GM19452 (cell line): ENCODE measurements around the gene CD82.

Experiments used
- ATAC-seq: cut with Tn5 transposase; IDR thresholded peaks from one replicate; pipeline ENCODE4 v1.9.1; 2021; ENCODE audit not compliant: unreplicated experiment

Gene CD82

GRCh38 chr11:44597358-44598012 lies 32.0 kb downstream of the CD82 start:
- ATAC-seq = no peak

GRCh38 chr11:44598831-44599230 lies 33.4 kb downstream of the CD82 start:
- no peak for ATAC-seq

GRCh38 chr11:44600261-44600660 lies 34.8 kb downstream of the CD82 start:
- no peak for ATAC-seq

- ATAC-seq = peak; percentile 40
Observed at GRCh38 chr11:44600839-44601383, 35.4 kb downstream of the CD82 start.

GRCh38 chr11:44601471-44602370 lies 36.3 kb downstream of the CD82 start:
- peak; percentile 30 for ATAC-seq

- no peak for ATAC-seq
Observed at GRCh38 chr11:44602891-44603310, 37.4 kb downstream of the CD82 start.

- ATAC-seq = no peak
Observed at GRCh38 chr11:44604171-44604581, 38.7 kb downstream of the CD82 start.

GRCh38 chr11:44605068-44605708 lies 39.7 kb downstream of the CD82 start:
- no peak for ATAC-seq

- ATAC-seq = no peak
Observed at GRCh38 chr11:44605965-44606364, 40.5 kb downstream of the CD82 start.

- no peak for ATAC-seq
Observed at GRCh38 chr11:44606472-44606871, 41.0 kb downstream of the CD82 start.

- ATAC-seq = no peak
Observed at GRCh38 chr11:44607319-44607962, 42.0 kb downstream of the CD82 start.

GRCh38 chr11:44607987-44608386 lies 42.5 kb downstream of the CD82 start:
- no peak for ATAC-seq

- no peak for ATAC-seq
Observed at GRCh38 chr11:44608651-44608990, 43.2 kb downstream of the CD82 start.

- peak; percentile 49 for ATAC-seq
Observed at GRCh38 chr11:44608991-44609782, 43.7 kb downstream of the CD82 start.

GRCh38 chr11:44609783-44610155 lies 44.3 kb downstream of the CD82 start:
- ATAC-seq = no peak

- ATAC-seq = no peak
Observed at GRCh38 chr11:44610186-44610955, 44.9 kb downstream of the CD82 start.

GRCh38 chr11:44611088-44611487 lies 45.6 kb downstream of the CD82 start:
- ATAC-seq = no peak

GRCh38 chr11:44611687-44612434 lies 46.4 kb downstream of the CD82 start:
- ATAC-seq = peak; percentile 36

GRCh38 chr11:44613153-44613552 lies 47.7 kb downstream of the CD82 start:
- ATAC-seq = no peak
